AG04449 (cell line): ENCODE data around the gene SMARCA4.
"Not testable (repeated sequence)": the region's sequence is repeated elsewhere in the genome, so short reads cannot be mapped to it uniquely, and the experiment has no call there.

Source experiments
- CTCF ChIA-PET: fragments of 350-600 bp; formaldehyde crosslinking; extraction: SDS; loops from one replicate; lab custom pipeline; 2021; ENCODE audit warnings: antibody characterized with exemption; lab: Yijun Ruan, JAX
- POLR2A ChIA-PET: fragments of 400-600, 350-600 bp; formaldehyde crosslinking; extraction: SDS; loops from one replicate; lab custom pipeline; 2020; ENCODE audit warnings: antibody characterized with exemption, inconsistent platforms; lab: Yijun Ruan, JAX
- DNase-seq: peaks from one replicate; pipeline ENCODE4 v3.0.0-alpha.2; 2010; ENCODE audit warnings: low read depth, low spot score
- H3K4me3 ChIP-seq: 2 replicates; pipeline ENCODE4 v1.5.1; 2011; ENCODE audit warnings: low read depth, mild to moderate bottlenecking, control low read depth, low read length
- CTCF ChIP-seq: IDR thresholded peaks from one replicate; pipeline ENCODE4 v1.5.1; 2011; ENCODE audit warnings: mild to moderate bottlenecking, moderate library complexity, low read length, control low read depth, inconsistent platforms; ENCODE audit not compliant: insufficient read depth; ENCODE audit errors: missing control alignments

The SMARCA4 gene

DNA sequence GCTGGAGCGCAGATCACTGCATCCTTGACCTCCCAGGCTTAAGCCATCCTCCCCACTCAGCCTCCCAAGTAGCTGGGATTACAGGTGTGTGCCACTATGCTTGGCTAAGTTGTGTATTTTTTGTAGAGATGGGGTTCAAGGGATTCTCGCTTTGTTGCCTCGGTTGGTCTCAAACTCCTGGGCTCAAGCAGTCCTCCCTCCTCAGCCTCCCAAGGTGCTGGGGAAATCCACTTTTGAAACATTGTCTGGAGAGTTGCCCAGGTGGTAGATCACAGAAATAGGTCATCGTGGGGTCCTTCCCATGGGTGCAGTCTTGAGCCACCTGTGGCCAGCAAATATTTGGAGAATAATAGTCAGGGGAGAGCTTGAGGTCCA, 133.7 kb downstream of the SMARCA4 start:
- no peak overlapping the region for H3K4me3 ChIP-seq
- ChIA-PET CTCF (interaction anchor here (1.7 to 6.2 kb wide), 5 partner anchors 32 to 152 kb away, joined by 5 to 42 read pairs (median 13); no protein-coding TSS in a partner anchor), POLR2A (interaction anchor here (1.0 kb wide), 1 partner anchor 9 kb away, joined by 3 read pairs; no protein-coding TSS in a partner anchor)
- TF ChIP-seq CTCF, result no peak
- no peak for DNase-seq

DNA sequence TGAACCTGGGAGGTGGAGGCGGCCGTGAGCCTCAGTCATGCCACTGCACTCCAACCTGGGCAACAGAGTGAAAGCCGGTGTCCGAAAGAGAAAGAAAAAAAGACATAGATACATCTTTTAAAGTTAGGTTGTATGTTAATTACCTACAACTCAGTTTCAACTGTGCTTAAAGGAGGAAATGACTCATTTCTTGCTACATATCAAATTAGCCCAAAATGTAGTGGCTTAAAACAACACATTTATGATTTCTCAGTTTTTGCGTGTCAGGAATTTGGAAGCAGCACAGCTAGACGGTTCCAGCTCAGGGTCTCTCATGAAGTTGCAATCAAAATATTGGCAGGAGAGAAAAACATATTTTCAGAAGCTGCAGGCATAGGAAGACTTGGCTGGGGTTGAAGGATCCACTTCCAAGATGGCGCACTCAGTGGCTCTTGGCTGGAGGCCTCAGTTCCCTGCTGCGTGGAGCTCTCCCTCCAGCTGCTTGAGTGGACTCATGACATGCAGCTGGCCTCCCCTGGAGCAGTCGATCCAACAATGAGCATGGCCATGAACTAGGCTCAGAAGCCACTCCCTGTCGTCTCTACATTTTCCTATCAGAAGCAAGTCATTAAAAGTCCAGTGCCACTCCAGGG, 135.5 kb downstream of the SMARCA4 start:
- TF ChIP-seq CTCF, result no peak
- CTCF ChIA-PET, result interaction anchor here (1.1 to 3.0 kb wide), 5 partner anchors 29 to 161 kb away, joined by 3 to 16 read pairs (median 7); no protein-coding TSS in a partner anchor
- POLR2A ChIA-PET, result no interaction called here
- no peak overlapping the region for H3K4me3 ChIP-seq
- no peak for DNase-seq

DNA sequence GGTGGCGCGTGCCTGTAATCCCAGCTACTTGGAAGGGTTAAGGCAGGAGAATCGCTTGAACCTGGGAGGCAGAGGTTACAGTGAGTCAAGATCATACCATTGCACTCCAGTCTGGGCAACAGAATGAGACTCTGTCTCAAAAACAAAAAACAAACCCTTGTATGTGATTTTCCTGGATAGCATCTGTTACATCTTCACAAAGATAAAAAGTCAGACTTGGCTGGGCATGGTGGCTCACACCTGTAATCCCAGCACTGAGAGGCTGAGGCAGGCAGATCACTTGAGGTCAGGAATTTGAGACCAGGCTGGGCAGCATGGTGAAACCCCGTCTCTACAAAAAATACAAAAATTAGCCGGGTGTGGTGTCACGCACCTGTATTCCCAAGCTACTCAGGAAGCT, 136.5 kb downstream of the SMARCA4 start:
- CTCF ChIA-PET, result interaction anchor here (3.0 kb wide), 1 partner anchor 28 kb away, joined by 16 read pairs; no protein-coding TSS in a partner anchor
- H3K4me3 ChIP-seq, DNase-seq, POLR2A ChIA-PET: not testable (repeated sequence)

DNA sequence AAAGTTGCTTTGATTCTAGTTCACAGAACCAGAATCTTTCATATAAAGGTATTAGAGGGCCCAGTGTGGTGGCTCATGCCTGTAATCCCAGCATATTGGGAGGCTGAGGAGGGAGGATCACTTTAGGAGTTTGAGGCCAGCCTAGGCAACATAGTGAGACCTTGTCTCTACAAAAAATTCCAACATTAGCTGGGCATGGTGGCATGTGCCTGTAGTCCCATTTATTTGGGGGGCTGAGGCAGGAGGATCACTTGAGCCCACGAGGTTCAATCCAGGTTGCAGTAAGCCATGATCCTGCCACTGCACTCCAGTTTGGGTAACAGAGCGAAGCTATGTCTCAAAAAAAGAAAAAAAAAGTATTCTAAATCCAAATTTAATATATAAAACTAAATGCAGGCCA, 137.5 kb downstream of the SMARCA4 start:
- DNase-seq, result no peak
- no peak for TF ChIP-seq CTCF
- CTCF ChIA-PET, result interaction anchor here (3.0 kb wide), 1 partner anchor 27 kb away, joined by 16 read pairs; no protein-coding TSS in a partner anchor
- H3K4me3 ChIP-seq, result no peak overlapping the region
- POLR2A ChIA-PET, result no interaction called here

DNA sequence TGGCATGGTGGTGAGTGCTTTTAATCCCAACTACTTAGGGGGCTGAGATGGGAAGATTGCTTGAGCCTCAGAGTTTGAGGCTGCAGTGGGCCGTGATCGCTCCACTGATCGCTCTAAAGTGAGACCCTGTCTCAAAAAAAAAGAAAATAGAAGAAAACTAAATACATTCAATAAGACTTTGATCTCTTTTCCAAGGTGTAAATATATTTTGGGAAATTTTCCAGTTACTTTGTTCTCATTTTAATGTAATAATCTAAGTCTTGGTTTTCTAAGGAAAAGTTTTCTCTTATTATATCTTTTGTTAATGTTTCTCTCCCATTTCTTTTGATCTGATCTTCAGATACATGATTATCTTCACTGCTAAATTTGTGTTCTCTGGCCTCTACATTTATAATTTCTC, 138.0 kb downstream of the SMARCA4 start:
- TF ChIP-seq CTCF, result no peak
- DNase-seq, result no peak
- ChIA-PET CTCF (interaction anchor here (3.0 to 3.2 kb wide), 2 partner anchors 26 to 28 kb away, joined by 16 to 18 read pairs; no protein-coding TSS in a partner anchor), POLR2A (no interaction called here)
- H3K4me3 ChIP-seq, result no peak overlapping the region

DNA sequence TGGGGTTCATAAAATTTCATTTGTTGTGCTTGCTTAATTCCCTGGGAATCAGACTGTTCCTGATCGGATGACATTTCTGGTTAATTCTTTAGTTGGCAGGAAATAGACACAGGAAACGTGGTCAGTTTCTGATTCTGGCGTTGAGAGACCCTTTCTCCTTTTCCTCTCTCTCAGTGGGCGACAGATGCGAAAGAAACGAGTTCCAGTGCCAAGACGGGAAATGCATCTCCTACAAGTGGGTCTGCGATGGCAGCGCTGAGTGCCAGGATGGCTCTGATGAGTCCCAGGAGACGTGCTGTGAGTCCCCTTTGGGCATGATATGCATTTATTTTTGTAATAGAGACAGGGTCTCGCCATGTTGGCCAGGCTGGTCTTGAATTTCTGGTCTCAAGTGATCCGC, 139.2 kb downstream of the SMARCA4 start:
- CTCF ChIA-PET, result interaction anchor here (1.6 to 3.2 kb wide), 2 partner anchors 26 to 64 kb away, joined by 5 to 18 read pairs; no protein-coding TSS in a partner anchor
- no peak overlapping the region for H3K4me3 ChIP-seq
- TF ChIP-seq CTCF, result no peak
- no peak for DNase-seq
- POLR2A ChIA-PET, result no interaction called here
